22Rv1 (cell line): ENCODE measurements around the gene CNTNAP2.

Experiments used
- ZFX ChIP-seq: fragments of 450-650 bp; IDR thresholded peaks from 2 replicates; pipeline ENCODE4 v1.6.1; 2017; ENCODE audit warnings: antibody characterized with exemption, borderline replicate concordance
- TF ChIP-seq, protein P1 (sequence below): fragments of 450-650 bp; IDR thresholded peaks from 2 replicates; pipeline ENCODE4 v1.5.1; 2017; ENCODE audit warnings: mild to moderate bottlenecking

DNA sequence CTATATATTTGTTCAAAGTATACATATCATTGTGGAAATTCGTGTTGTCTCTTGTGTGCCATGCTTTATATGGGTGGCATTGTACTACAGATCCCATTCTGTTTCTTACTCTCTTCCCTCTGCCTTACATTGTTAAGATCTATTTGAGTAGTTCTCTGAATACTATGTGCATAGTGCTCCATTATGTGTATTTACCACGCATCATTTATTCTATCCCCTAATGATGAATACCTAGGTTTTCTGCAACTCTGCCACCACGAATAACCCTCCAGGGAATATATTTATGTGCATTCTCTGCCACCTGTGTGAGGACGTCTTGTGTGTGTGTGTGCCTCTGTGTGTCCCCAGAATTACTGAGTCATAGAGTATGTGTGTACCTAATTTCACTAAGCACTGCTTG, 2042.7 kb downstream of the CNTNAP2 start:
- TF ChIP-seq, protein P1, sequence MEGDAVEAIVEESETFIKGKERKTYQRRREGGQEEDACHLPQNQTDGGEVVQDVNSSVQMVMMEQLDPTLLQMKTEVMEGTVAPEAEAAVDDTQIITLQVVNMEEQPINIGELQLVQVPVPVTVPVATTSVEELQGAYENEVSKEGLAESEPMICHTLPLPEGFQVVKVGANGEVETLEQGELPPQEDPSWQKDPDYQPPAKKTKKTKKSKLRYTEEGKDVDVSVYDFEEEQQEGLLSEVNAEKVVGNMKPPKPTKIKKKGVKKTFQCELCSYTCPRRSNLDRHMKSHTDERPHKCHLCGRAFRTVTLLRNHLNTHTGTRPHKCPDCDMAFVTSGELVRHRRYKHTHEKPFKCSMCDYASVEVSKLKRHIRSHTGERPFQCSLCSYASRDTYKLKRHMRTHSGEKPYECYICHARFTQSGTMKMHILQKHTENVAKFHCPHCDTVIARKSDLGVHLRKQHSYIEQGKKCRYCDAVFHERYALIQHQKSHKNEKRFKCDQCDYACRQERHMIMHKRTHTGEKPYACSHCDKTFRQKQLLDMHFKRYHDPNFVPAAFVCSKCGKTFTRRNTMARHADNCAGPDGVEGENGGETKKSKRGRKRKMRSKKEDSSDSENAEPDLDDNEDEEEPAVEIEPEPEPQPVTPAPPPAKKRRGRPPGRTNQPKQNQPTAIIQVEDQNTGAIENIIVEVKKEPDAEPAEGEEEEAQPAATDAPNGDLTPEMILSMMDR = no peak
- TF ChIP-seq ZFX = no peak
